ENCODE measurements around the gene CRX. TPM values are rescaled to one million over a fixed set of nuclear protein-coding genes. Genes with fewer than 3 reads are reported as not detected.
A peak's percentile ranks its signal among the peaks of the same experiment; 100 is the strongest.

The CRX gene
- total and polyA plus RNA-seq, 2 of the 4 experiments (the other 2 are of a cell fraction): not detected

DNA sequence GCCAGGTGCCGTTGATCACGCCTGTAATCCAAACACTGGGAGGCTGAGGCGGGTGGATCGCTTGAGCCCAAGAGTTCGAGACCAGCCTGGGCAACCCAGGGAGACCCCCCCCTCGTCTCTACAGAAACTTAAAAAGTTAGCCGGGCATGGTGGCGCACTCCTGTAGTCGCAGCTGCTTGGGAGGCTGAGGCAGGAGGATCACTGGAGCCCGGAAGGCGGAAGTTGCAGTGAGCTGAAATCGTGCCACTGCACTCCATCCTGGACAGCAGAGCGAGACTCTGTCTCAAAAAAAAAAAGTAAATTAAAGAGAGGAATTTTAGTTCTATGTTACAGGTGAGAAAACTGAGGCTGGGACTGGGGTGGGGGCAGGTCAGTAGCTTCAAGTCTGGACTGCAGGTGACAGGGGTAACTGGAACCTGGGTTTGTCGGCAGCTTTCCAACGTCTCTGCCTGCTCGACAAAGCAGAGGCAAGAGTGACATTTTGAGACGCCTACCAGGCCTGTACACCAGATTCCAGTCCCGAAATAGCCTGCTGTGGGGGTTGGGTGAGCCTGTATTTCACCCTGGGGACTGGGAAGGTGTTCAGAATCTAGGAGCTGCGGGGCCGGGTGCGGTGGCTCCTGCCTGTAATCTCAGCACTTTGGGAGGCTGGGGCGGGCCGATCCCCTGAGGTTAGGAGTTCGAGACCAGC is 42.1 kb upstream of the CRX start:
- peak overlapping the region; percentile 94 for H3K14ac ChIP-seq (replicated peaks; ENCODE audit: low read depth, low read length)
- no peak overlapping the region for H3K56ac ChIP-seq (ENCODE audit: extremely low read depth, insufficient read depth, low read length)
- peaks cover 2% of the 10 kb centered on the region; the same call in 1 of the 2 replicates for H3K4me1 ChIP-seq (ENCODE audit: control insufficient read depth, insufficient read depth, low read length)
- H4K8ac ChIP-seq (ENCODE audit: low read depth in 2 of 2, low read length in 2 of 2): no peak overlapping the region
- no peak overlapping the region for H2AK5ac ChIP-seq (ENCODE audit: low read depth, low read length)
- no peaks in the 10 kb centered on the region for H3K9me3 ChIP-seq (ENCODE audit: control insufficient read depth, insufficient read depth, low read length)
- no peak overlapping the region for H3K23ac ChIP-seq (ENCODE audit: low read depth, low read length)
- H2AK9ac ChIP-seq (replicated peaks; ENCODE audit: low read depth, low read length, poor library complexity): peak overlapping the region; percentile 12
- H3K9me1 ChIP-seq (ENCODE audit: insufficient read depth, low read length): peaks cover 14% of the 10 kb centered on the region
- ATAC-seq (ENCODE audit: low read depth) (no peak), DNase-seq (no peak)
- peaks cover 30% of the 10 kb centered on the region; the same call in 1 of the 2 replicates for H4K20me1 ChIP-seq (ENCODE audit: insufficient read depth, low read length)
- H3K36me3 ChIP-seq (ENCODE audit: control insufficient read depth, insufficient read depth, low read length): peaks cover 32% of the 10 kb centered on the region
- ChIA-PET CTCF (interaction anchor here (0.6 kb wide), 1 partner anchor 67 kb away, joined by 5 read pairs; no protein-coding TSS in a partner anchor), POLR2A (ENCODE audit: unreplicated experiment) (no interaction called here)
- no peak overlapping the region for H2BK5ac ChIP-seq (ENCODE audit: low read depth, low read length, poor library complexity, severe bottlenecking)
- no TSS peak for BruUV-seq (replicated peaks)
- in situ Hi-C loops (cut with MboI; ENCODE audit: low sequenced_read_pairs) (loop anchor here (10.0 kb wide), 1 partner anchor 345 kb away; no protein-coding TSS in a partner anchor), dilution Hi-C loops (cut with HindIII; ENCODE audit: low sequenced_read_pairs, unreplicated experiment) (no loop called here), intact Hi-C loops (cut with micrococcal nuclease) (no loop called here)
- 69% methylated on average over 11 of the region's 24 CpGs; no CpG with 5 or more reads in 1 of the 2 experiments for WGBS, 2 experiments (ENCODE audit: extremely low coverage in 2 of 2, insufficient read length in 1 of 2)
- peaks cover 26 to 44% of the 10 kb centered on the region in 2 experiments for H3K79me1 ChIP-seq (ENCODE audit: low read depth in 1 of 2, low read length in 2 of 2)
- H2BK20ac ChIP-seq (ENCODE audit: low read depth, low read length): no peak overlapping the region
- H2BK15ac ChIP-seq (ENCODE audit: low read depth, low read length): no peak overlapping the region
- no peak overlapping the region for H4K5ac ChIP-seq (ENCODE audit: low read depth, low read length)
- no peak overlapping the region for H3K27ac ChIP-seq (ENCODE audit: insufficient read depth, low read length)
- H2AFZ ChIP-seq (replicated peaks; ENCODE audit: low read length, poor library complexity): no peak overlapping the region
- no peaks in the 10 kb centered on the region for H3K27me3 ChIP-seq (ENCODE audit: control insufficient read depth, insufficient read depth, low read length)
- no peak overlapping the region for H4K91ac ChIP-seq (ENCODE audit: insufficient read depth, low read depth, low read length)
- peak overlapping the region; percentile 100 for H3K4me2 ChIP-seq (ENCODE audit: low read depth, low read length)
- H3K9ac ChIP-seq (ENCODE audit: low read depth, low read length): peak overlapping the region; percentile 97; the same call in 1 of the 2 replicates
- no peak overlapping the region for H3K18ac ChIP-seq (ENCODE audit: low read depth, low read length)
- no peak overlapping the region for H3K4ac ChIP-seq (ENCODE audit: low read depth, low read length)
- no peak overlapping the region for H2BK120ac ChIP-seq (ENCODE audit: low read depth, low read length)
- peak overlapping the region; percentile 90 for H3K4me3 ChIP-seq (ENCODE audit: insufficient read depth, low read depth, low read length)
- TF ChIP-seq CEBPB (IDR thresholded peaks at IDR 0.05; ENCODE audit: low read depth, low read length) (no peak), NFE2L2 (IDR thresholded peaks at IDR 0.05; ENCODE audit: low read depth, low read length) (no peak), FOS (IDR thresholded peaks at IDR 0.05; ENCODE audit: low read depth, low read length) (no peak), MAFK (IDR thresholded peaks at IDR 0.05; ENCODE audit: low read depth, low read length) (no peak), POLR2A (IDR thresholded peaks at IDR 0.05; ENCODE audit: low read depth, low read length) (no peak), MXI1 (IDR thresholded peaks at IDR 0.05; ENCODE audit: borderline replicate concordance, low read depth, low read length) (no peak), BHLHE40 (IDR thresholded peaks at IDR 0.05; ENCODE audit: low read depth, low read length) (no peak), MAZ (IDR thresholded peaks at IDR 0.05; ENCODE audit: borderline replicate concordance, low read depth, low read length) (no peak), RCOR1 (IDR thresholded peaks at IDR 0.05; ENCODE audit: insufficient replicate concordance, low read length) (no peak), RAD21 (IDR thresholded peaks at IDR 0.05; ENCODE audit: low read length) (no peak), CHD1 (IDR thresholded peaks at IDR 0.05; ENCODE audit: low read depth, low read length) (no peak), SMC3 (IDR thresholded peaks at IDR 0.05; ENCODE audit: low read depth, low read length) (no peak), RFX5 (IDR thresholded peaks at IDR 0.05; ENCODE audit: low read depth, low read length) (no peak)
- TF ChIP-seq, protein P1, sequence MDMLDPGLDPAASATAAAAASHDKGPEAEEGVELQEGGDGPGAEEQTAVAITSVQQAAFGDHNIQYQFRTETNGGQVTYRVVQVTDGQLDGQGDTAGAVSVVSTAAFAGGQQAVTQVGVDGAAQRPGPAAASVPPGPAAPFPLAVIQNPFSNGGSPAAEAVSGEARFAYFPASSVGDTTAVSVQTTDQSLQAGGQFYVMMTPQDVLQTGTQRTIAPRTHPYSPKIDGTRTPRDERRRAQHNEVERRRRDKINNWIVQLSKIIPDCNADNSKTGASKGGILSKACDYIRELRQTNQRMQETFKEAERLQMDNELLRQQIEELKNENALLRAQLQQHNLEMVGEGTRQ (IDR thresholded peaks at IDR 0.05; ENCODE audit: low read depth, low read length): no peak
- TF ChIP-seq, protein P2, sequence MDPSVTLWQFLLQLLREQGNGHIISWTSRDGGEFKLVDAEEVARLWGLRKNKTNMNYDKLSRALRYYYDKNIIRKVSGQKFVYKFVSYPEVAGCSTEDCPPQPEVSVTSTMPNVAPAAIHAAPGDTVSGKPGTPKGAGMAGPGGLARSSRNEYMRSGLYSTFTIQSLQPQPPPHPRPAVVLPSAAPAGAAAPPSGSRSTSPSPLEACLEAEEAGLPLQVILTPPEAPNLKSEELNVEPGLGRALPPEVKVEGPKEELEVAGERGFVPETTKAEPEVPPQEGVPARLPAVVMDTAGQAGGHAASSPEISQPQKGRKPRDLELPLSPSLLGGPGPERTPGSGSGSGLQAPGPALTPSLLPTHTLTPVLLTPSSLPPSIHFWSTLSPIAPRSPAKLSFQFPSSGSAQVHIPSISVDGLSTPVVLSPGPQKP (IDR thresholded peaks at IDR 0.05; ENCODE audit: borderline replicate concordance, low read depth, low read length): no peak
